ENCODE data around the gene ANP32A. TPM values are rescaled to one million over a fixed set of nuclear protein-coding genes. Genes with fewer than 3 reads are reported as not detected.

The ANP32A gene
- total RNA-seq, 1 experiment from 2014 or later, result 232 TPM

DNA sequence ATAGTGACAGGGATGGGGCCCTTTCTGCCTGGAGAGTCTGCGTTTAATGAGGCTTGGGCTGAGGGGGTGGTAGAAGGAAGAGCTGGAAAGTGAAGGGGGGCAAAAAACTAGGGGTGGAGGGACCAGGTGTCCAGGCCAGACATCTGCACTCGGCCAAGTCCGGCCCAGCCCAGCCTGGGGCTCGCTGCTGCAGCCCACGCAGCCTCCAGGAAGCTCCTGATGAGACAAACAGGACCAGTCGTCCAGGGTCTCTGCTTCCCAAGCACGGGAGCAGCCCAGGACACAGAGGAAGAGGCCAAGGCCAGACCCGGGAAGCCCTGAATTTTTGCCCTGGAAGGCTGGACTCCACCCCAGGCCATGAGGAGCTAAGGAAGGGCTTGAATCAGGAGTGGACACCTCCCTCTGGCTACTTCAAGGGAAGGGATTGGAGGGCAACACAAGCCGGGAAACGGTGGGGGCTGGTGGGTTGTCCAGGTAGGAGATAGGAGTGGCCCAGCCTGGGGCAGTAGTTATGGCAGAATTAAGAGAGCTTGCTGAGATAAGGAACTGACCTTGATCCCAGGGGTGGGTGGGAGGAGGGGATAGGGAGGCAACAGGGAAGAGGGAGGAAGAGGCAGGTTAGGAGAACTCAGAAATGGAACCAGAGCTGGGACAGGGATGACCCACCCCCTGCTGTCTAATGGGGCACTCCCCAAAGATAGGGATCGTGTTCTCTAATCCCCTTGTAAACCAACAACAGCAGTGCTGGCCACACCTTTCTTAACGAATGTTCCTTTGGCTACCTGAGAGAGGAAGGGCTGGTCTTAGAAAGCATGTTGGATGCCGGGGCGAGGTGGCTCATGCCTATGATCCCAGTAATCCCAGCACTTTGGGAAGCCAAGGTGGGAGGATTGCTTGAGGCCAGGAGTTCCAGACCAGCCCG lies 89.5 kb downstream of the ANP32A start:
- Mint-ChIP-seq H3K36me3 (no peaks in the 10 kb centered on the region), H3K4me3 (no peak overlapping the region), H3K4me1 (peaks cover 11% of the 10 kb centered on the region), H3K9me3 (0 out of 2 replicates have a peak, but pooled peaks cover 4% of the 10 kb centered on the region), H3K27me3 (ENCODE audit: low read depth) (peaks cover 3% of the 10 kb centered on the region; the same call in 1 of the 2 replicates), H3K27ac (no peak overlapping the region)
- DNase-seq (ENCODE audit: low spot score), result no peak
- POLR2A ChIA-PET, result interaction anchor here (0.8 kb wide), 1 partner anchor 10 kb away, joined by 3 read pairs; no protein-coding TSS in a partner anchor
- CTCF ChIA-PET, result interaction anchor here (0.6 to 2.5 kb wide), 7 partner anchors 31 to 410 kb away, joined by 3 to 37 read pairs (median 4); no protein-coding TSS in a partner anchor
- no peak for TF ChIP-seq ERG (CRISPR knock-in tag; IDR thresholded peaks at IDR 0.05)
- TF ChIP-seq SOX15 (CRISPR knock-in tag; IDR thresholded peaks at IDR 0.05), result no peak
- no peak for TF ChIP-seq TP53 (CRISPR knock-in tag; IDR thresholded peaks at IDR 0.05)
- TF ChIP-seq ZNF281 (CRISPR knock-in tag; IDR thresholded peaks at IDR 0.05), result no peak
- no peak for TF ChIP-seq EMX1 (CRISPR knock-in tag; IDR thresholded peaks at IDR 0.05)
- no peak for TF ChIP-seq MYBL2 (CRISPR knock-in tag; IDR thresholded peaks at IDR 0.05)
- TF ChIP-seq, protein P1, sequence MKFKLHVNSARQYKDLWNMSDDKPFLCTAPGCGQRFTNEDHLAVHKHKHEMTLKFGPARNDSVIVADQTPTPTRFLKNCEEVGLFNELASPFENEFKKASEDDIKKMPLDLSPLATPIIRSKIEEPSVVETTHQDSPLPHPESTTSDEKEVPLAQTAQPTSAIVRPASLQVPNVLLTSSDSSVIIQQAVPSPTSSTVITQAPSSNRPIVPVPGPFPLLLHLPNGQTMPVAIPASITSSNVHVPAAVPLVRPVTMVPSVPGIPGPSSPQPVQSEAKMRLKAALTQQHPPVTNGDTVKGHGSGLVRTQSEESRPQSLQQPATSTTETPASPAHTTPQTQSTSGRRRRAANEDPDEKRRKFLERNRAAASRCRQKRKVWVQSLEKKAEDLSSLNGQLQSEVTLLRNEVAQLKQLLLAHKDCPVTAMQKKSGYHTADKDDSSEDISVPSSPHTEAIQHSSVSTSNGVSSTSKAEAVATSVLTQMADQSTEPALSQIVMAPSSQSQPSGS (CRISPR knock-in tag; IDR thresholded peaks at IDR 0.05; ENCODE audit: borderline replicate concordance, low read depth), result no peak
- no peak for TF ChIP-seq ATF3 (CRISPR knock-in tag; conservative IDR thresholded peaks at IDR 0.05)
- TF ChIP-seq JUN (CRISPR knock-in tag; IDR thresholded peaks at IDR 0.05), result no peak
- TF ChIP-seq ETV6 (CRISPR knock-in tag; IDR thresholded peaks at IDR 0.05), result no peak
- no peak for TF ChIP-seq CREB1 (CRISPR knock-in tag; IDR thresholded peaks at IDR 0.05)
- no peak for TF ChIP-seq TCF7 (CRISPR knock-in tag; IDR thresholded peaks at IDR 0.05; ENCODE audit: low read depth)
- TF ChIP-seq JAZF1 (CRISPR knock-in tag; IDR thresholded peaks at IDR 0.05), result no peak
- TF ChIP-seq RORB (CRISPR knock-in tag; IDR thresholded peaks at IDR 0.05), result no peak
- no peak for TF ChIP-seq TEAD4 (CRISPR knock-in tag; IDR thresholded peaks at IDR 0.05)
- TF ChIP-seq ZNF121 (CRISPR knock-in tag; IDR thresholded peaks at IDR 0.05), result no peak
- no peak for TF ChIP-seq IRF1 (CRISPR knock-in tag; IDR thresholded peaks at IDR 0.05)
- TF ChIP-seq, protein P2, sequence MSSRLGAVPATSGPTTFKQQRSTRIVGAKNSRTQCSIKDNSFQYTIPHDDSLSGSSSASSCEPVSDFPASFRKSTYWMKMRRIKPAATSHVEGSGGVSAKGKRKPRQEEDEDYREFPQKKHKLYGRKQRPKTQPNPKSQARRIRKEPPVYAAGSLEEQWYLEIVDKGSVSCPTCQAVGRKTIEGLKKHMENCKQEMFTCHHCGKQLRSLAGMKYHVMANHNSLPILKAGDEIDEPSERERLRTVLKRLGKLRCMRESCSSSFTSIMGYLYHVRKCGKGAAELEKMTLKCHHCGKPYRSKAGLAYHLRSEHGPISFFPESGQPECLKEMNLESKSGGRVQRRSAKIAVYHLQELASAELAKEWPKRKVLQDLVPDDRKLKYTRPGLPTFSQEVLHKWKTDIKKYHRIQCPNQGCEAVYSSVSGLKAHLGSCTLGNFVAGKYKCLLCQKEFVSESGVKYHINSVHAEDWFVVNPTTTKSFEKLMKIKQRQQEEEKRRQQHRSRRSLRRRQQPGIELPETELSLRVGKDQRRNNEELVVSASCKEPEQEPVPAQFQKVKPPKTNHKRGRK (CRISPR knock-in tag; IDR thresholded peaks at IDR 0.05; ENCODE audit: borderline replicate concordance), result no peak
- no peak for TF ChIP-seq NFYB (CRISPR knock-in tag; conservative IDR thresholded peaks at IDR 0.05; ENCODE audit: low read depth)
- TF ChIP-seq, protein P3, sequence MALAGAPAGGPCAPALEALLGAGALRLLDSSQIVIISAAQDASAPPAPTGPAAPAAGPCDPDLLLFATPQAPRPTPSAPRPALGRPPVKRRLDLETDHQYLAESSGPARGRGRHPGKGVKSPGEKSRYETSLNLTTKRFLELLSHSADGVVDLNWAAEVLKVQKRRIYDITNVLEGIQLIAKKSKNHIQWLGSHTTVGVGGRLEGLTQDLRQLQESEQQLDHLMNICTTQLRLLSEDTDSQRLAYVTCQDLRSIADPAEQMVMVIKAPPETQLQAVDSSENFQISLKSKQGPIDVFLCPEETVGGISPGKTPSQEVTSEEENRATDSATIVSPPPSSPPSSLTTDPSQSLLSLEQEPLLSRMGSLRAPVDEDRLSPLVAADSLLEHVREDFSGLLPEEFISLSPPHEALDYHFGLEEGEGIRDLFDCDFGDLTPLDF (CRISPR knock-in tag; IDR thresholded peaks at IDR 0.05), result no peak
- ATAC-seq, result no peak
